Measurements from ENCODE around the gene SERPINB6.
"Not testable (repeated sequence)": the region's sequence is repeated elsewhere in the genome, so short reads cannot be mapped to it uniquely, and the experiment has no call there.

The SERPINB6 gene

DNA sequence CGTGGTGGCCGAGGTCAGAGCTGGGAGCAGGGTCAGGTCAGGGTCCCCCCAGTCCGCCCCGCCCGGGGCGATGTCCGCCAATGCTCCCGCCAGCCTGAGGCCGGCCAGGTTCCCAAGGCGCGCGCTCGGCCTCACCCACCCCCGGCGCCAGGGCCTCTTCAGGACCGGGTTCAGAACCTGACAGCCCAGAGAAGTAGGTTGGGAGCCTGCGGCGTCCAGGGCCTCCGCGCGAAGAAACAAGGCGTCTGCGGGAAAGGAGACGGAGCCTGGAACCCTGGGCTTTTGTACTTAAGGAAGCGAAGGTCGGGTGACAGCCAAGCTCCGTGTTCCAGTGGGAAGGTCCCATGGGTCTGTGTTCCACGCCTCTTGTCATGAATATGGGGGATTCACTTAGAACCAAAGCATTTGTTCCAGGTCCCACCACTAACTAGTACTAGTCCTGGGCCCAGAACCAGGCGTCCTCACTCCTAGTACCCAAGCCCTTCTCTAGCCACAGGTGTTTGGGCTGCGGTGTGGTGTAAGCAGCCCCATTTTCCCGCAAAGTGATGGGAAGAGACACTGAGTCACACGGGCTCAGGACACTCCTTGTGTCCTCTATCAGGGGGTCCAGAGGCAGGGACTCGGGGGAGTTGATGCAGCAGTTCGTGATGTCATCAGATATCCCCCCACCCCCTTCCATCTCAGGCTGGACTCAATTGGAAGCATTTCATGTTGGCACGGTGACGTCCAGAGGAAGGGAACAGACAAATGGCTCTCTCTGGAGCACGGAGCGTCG is 67.8 kb downstream of the SERPINB6 start:
- not testable (repeated sequence) for DNase-seq

DNA sequence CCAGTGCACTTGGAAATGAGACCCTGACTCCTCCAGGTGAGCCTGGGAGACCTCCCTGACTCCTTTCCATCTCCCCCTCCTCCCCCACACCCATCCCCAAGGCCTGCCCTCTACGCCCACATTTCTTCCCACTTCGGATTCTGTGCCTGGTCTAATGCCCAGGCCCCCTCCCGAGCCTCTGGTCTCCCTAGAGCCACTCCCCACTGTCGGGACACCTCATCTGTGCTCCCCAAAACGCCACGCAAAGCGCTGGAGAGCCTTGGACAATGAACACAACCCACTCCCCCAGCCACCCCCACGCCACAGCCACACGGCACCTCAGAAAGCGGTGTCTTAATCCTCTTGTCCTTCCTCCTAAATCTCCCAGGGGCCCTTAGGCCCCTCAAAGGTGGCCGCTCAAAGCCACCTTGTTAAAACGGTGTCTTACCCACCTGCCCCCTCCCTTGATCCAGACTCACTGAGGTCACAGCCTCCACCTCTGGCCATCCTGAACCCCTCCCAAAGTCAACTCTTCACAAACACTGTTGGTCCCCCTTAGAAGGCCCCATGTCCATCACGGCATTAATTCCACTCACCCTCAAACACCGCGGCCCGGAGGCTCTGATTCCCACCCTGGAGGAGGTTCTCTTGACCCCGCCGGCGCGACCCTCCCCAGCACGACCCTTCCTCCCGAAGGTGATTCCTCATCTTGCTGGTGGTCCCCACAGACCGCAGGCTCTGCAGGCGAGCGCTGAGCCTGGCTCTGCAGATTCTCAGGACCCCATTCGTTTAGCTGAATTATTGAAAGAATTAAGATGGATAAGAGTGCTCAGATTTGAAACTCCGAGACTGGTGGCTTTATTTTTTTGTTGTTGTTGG is 69.5 kb downstream of the SERPINB6 start:
- DNase-seq: not testable (repeated sequence)

DNA sequence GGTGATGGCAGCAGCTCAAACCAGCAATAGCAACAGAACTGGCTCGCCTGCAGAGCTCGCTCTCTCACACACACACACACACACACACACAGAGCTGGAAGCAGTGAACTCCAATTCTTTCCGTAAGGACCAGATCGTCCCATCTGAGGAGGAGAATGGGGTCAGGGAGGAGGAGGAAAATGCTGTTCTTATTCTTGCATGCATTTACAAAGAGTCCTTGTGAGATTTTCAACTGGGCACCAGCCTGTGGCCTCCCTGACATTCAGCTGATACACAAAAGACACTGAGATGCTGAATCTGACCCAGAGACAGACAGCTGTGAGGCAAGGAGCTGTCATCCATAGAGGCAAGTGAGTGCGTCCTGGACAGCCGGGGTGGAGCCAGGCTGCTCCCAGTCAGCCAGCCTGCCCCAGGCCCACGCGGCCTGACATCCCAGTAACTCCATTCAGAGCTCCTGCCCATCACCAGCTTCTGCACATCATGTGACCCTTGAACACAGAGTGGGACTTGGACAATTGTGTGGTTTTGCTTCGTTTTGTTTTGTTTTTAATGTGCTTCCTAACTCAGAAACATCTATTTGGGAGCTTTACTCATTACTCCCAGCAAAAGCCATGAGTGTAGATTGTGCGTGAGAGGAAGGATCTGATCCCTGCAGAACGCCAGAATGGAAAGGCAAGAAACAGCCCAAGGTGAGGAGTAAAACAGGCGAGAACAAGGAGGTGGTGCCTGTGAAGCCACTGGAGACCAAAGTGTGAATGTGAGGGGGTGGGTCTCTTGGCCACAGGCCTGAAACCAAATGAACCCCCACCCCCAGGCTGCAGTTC is 70.3 kb downstream of the SERPINB6 start:
- DNase-seq: no peak

DNA sequence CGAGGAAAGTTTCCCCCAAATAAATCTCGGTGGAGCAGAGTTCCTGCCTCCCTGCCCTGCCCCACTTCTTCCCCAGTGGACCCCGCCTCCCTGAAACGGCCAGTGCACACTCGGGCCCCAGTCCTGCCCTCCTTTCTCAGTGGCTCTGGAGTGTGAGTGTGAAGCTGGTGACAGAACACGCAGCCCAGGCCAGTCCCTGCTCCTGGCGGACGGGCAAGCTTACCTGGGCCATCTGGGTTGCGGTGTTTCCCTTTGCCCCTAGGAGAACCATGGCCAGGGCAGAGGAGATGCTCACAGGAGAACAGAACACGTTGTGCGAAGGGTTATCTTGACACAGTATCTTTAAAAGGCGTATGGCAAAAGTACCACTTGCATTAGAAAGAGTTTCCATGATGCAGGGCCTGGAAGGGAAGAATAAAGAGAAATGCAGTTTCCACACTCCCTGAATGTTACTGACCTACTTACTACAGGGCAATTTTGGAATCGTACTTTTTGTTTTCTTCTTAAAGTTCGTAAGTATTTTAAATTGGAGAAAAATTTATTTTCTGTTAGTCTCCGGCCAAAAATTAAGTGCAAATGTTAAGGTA is 71.1 kb downstream of the SERPINB6 start:
- DNase-seq: no peak

DNA sequence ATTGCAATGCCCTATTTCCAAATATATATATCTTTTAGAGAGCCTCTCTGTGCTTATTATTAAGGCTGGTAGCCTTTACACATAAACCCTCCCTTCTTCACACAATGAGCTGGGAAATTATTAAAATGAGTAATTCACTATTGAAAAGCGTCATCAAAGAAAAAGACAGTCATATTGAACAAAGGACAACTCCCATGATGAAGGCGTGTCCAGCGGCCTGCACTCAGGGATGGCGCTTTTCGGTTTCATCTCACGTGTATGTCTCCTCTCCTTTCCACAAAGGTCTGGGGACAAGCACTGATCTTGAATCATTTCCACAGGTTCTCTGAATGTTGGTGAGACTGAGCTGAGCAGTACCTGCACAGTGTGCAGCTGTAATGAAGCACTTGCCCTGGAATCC is 71.8 kb downstream of the SERPINB6 start:
- no peak for DNase-seq

Data from 8988T (cell line).